Psoas muscle (tissue), 8 donors: ENCODE results near the gene DEFB124. TPM values are rescaled to one million over a fixed set of nuclear protein-coding genes. Genes with fewer than 3 reads are reported as not detected.
"Not testable (repeated sequence)": the region's sequence is repeated elsewhere in the genome, so short reads cannot be mapped to it uniquely, and the experiment has no call there.

Experiments
- ATAC-seq, 4 donors: fragments of 200-7000 bp; cut with Tn5 transposase; one replicate each; pipeline ENCODE4 v1.9.1; 2020; ENCODE audit warnings: moderate library complexity in 3 of 4, mild to moderate bottlenecking in 2 of 4
- DNase-seq, 2 donors: peaks; one replicate each; pipeline ENCODE4 v3.0.0-alpha.2; 2020
- H3K27ac ChIP-seq: fragments of 200-600 bp; one replicate; pipeline ENCODE4 v1.8.0; 2022
- H3K27me3 ChIP-seq, 3 donors: fragments of 200-600 bp in 1 of 3; one replicate each; pipeline versions ENCODE4 v1.6.1 to v1.8.0; 2013 to 2022; ENCODE audit warnings: low read length in 2 of 3, mild to moderate bottlenecking in 2 of 3, moderate library complexity in 1 of 3; ENCODE audit not compliant: insufficient read depth in 3 of 3
- H3K36me3 ChIP-seq, 2 donors: fragments of 200-600 bp in 1 of 2; one replicate each; pipeline versions ENCODE4 v1.6.1 to v1.8.0; 2013 to 2022; ENCODE audit warnings: low read depth in 1 of 2, mild to moderate bottlenecking in 1 of 2, moderate library complexity in 1 of 2; ENCODE audit not compliant: insufficient read depth in 1 of 2
- H3K4me1 ChIP-seq: fragments of 200-600 bp; one replicate; pipeline ENCODE4 v1.8.0; 2022
- H3K4me3 ChIP-seq: fragments of 200-600 bp; one replicate; pipeline ENCODE4 v1.8.0; 2022; ENCODE audit warnings: mild to moderate bottlenecking
- H3K9me3 ChIP-seq: fragments of 200-600 bp; one replicate; pipeline ENCODE4 v1.8.0; 2022
- CTCF ChIP-seq: fragments of 200-600 bp; IDR thresholded peaks from one replicate; pipeline ENCODE4 v1.8.0; 2022; ENCODE audit warnings: antibody characterized with exemption
- WGBS, 3 donors: extraction: QIAGEN DNeasy Blood & Tissue Kit; methylation state at CpG; one replicate each; pipeline versions ENCODE4 v1.1.6 to v1.1.7; 2013; 5-methylcytosine and 5-hydroxymethylcytosine counted together
- intact Hi-C, 2 donors: fragments of 100-400 bp; cut with DNase I; formaldehyde crosslinking; loops; one replicate each; pipeline versions ENCODE4 v1.11.0 to v1.14.2; 2022
- polyA plus RNA-seq, 3 donors: library from polyadenylated mRNA; stranded (reverse); fragments of 200-250 nt; gene quantifications; one replicate each; pipeline ENCODE4 v1.2.3, GENCODE V29; 2013
- total RNA-seq, 4 donors: library from RNA; stranded (reverse); fragmentation: NEBNext Ultra II Directional in 2 of 4; extraction: Animal tissue kit (Norgen Biotek cat#: 25700) in 2 of 4; gene quantifications; one replicate each; pipeline versions ENCODE4 v1.2.1 to v1.2.4, GENCODE V29; 2021 to 2023
- donor health status: healthy with polysubstance abuse.
- donor health status: DM: no; HTN: no; CAD: no; lungs with moderate emphysema.
- donor health status: Bipolar disorder and iron deficiency.
- donor health status: healthy.
- donor health status: DM: yes; HTN: yes; CAD: no.
- donor health status: DM: no; HTN: no; CAD: no.
- donor health status: DM: no; HTN: no; CAD: no.
- donor health status: DM: yes; HTN: yes; CAD: no.

The DEFB124 gene
- total and polyA plus RNA-seq, 7 donors: 0.18 TPM; not detected in 6

GRCh38 chr20:31430568-31431115 is 44.3 kb downstream of the DEFB124 start:
- no peak overlapping the region for H3K4me3 ChIP-seq
- no peaks in the 10 kb centered on the region for H3K36me3 ChIP-seq
- ATAC-seq (no peak), DNase-seq (no peak)
- no peak for TF ChIP-seq CTCF
- intact Hi-C loops: no loop called here
- H3K9me3 ChIP-seq: no peaks in the 10 kb centered on the region
- peaks cover 0 to 3% (median 0%) of the 10 kb centered on the region in 3 donors for H3K27me3 ChIP-seq
- H3K4me1 ChIP-seq: no peaks in the 10 kb centered on the region
- WGBS, 3 donors: 55 to 65% (median 63%) methylated on average over 4 of the region's 4 CpGs
- no peak overlapping the region for H3K27ac ChIP-seq

- H3K27me3 ChIP-seq, H3K9me3 ChIP-seq, H3K4me3 ChIP-seq, DNase-seq, intact Hi-C loops, H3K36me3 ChIP-seq, H3K27ac ChIP-seq, ATAC-seq, H3K4me1 ChIP-seq: not testable (repeated sequence)
- WGBS, 3 donors: 93 to 96% (median 93%) methylated on average over 19 to 30 of the region's 31 CpGs
Measured at GRCh38 chr20:31427576-31427975, 47.4 kb downstream of the DEFB124 start.

DNA sequence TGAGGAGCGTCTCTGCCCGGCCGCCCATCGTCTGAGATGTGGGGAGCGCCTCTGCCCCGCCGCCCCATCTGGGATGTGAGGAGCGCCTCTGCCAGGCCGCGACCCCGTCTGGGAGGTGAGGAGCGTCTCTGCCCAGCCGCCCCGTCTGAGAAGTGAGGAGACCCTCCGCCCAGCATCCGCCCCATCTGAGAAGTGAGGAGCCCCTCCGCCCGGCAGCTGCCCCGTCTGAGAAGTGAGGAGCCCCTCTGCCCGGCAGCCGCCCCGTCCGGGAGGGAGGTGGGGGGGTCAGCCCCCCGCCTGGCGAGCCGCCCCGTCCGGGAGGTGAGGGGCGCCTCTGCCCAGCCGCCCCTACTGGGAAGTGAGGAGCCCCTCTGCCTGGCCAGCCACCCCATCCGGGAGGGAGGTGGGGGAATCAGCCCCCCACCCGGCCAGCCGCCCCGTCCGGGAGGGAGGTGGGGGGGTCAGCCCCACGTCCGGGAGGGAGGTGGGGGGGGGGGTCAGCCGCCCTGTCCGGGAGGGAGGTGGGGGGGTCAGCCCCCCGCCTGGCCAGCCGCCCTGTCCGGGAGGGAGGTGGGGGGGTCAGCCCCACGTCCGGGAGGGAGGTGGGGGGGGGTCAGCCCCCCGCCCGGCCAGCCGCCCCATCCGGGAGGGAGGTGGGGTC is 47.9 kb downstream of the DEFB124 start:
- DNase-seq, H3K9me3 ChIP-seq, H3K4me3 ChIP-seq, H3K4me1 ChIP-seq, H3K27me3 ChIP-seq, intact Hi-C loops, H3K36me3 ChIP-seq, H3K27ac ChIP-seq, ATAC-seq: not testable (repeated sequence)
- 90 to 95% methylated on average over 13 to 40 of the region's 48 CpGs; no CpG with 5 or more reads in 1 of the 3 donors for WGBS, 3 donors

- no peaks in the 10 kb centered on the region for H3K4me1 ChIP-seq
- H3K27ac ChIP-seq: no peak overlapping the region
- H3K36me3 ChIP-seq: no peaks in the 10 kb centered on the region
Measured at GRCh38 chr20:31425797-31426196, 49.1 kb downstream of the DEFB124 start.

GRCh38 chr20:31418307-31418706 is 56.6 kb downstream of the DEFB124 start:
- Histone ChIP-seq H3K36me3 (no peaks in the 10 kb centered on the region), H3K4me1 (no peaks in the 10 kb centered on the region), H3K27me3 (peaks cover 0 to 3% (median 0%) of the 10 kb centered on the region in 3 donors), H3K9me3 (no peaks in the 10 kb centered on the region), H3K27ac (no peak overlapping the region), H3K4me3 (no peak overlapping the region)
- ATAC-seq (no peak), DNase-seq (no peak)
- TF ChIP-seq CTCF: no peak
- intact Hi-C loops: no loop called here
- 81 to 85% (median 83%) methylated on average over 7 of the region's 7 CpGs for WGBS, 3 donors

More at GRCh38 chr20:31425797-31426196, 49.1 kb downstream of the DEFB124 start:
- intact Hi-C loops: no loop called here
- no peaks in the 10 kb centered on the region for H3K9me3 ChIP-seq
- no peak overlapping the region for H3K4me3 ChIP-seq
- TF ChIP-seq CTCF: no peak
- DNase-seq: no peak
- peaks cover 0 to 3% (median 0%) of the 10 kb centered on the region in 3 donors for H3K27me3 ChIP-seq
- no peak for ATAC-seq
